Prostate gland (tissue), 2 donors: ENCODE data around the gene AURKB.

Experiments used
- POLR2A ChIP-seq: fragments of 450-650 bp; IDR thresholded peaks from one replicate; pipeline ENCODE4 v1.6.1; 2016; ENCODE audit warnings: antibody characterized with exemption, mild to moderate bottlenecking
- TF ChIP-seq, protein P1 (sequence below), 4 experiments: fragments of 200-600 bp in 2 of 4; fragments of 450-650 bp in 2 of 4; sonication (generic) in 2 of 4; IDR thresholded peaks; 1 replicate in 3 of 4; 2 replicates in 1 of 4; pipeline ENCODE4 v1.5.1; 2016 to 2019; ENCODE audit warnings: antibody characterized with exemption in 4 of 4, mild to moderate bottlenecking in 2 of 4, moderate library complexity in 2 of 4

DNA sequence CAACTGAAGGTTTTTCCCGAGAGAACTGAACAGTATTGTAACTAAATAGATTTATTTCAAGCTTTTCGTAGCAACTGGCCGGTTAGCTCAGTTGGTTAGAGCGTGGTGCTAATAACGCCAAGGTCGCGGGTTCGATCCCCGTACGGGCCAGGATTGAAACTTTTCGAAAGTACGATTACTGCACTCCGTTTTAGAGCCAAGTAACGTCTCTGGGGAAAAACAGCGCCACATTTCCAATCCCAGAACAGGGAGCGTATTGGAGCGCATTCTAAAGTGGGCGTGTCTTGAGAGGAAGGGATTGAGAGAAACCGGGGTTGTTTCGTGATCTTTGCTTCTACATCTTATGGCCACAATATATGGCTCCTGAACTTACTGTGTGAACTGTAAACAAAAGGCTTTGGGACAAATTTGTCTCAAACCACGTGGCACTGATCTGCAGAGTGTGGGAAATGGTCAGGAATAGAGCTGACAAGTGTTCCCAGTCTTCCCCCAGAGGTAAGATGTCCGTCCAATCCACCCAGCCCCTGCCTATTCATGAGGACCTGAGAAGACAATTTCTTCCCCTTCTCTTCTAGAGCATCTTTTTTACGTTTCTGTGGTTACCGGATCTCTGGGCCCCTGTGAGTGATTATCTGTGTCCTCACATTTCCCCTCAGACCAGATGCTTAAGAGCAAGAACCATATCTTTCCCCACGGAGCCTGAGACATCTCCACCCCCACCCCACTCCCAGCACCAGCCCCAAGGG lies 22.7 kb downstream of the AURKB start:
- TF ChIP-seq, protein P1, sequence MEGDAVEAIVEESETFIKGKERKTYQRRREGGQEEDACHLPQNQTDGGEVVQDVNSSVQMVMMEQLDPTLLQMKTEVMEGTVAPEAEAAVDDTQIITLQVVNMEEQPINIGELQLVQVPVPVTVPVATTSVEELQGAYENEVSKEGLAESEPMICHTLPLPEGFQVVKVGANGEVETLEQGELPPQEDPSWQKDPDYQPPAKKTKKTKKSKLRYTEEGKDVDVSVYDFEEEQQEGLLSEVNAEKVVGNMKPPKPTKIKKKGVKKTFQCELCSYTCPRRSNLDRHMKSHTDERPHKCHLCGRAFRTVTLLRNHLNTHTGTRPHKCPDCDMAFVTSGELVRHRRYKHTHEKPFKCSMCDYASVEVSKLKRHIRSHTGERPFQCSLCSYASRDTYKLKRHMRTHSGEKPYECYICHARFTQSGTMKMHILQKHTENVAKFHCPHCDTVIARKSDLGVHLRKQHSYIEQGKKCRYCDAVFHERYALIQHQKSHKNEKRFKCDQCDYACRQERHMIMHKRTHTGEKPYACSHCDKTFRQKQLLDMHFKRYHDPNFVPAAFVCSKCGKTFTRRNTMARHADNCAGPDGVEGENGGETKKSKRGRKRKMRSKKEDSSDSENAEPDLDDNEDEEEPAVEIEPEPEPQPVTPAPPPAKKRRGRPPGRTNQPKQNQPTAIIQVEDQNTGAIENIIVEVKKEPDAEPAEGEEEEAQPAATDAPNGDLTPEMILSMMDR (IDR thresholded peaks at IDR 0.05): no peak
- no peak for TF ChIP-seq POLR2A
